Measurements from ENCODE around the gene EPHA1.
"Not testable (repeated sequence)": the region's sequence is repeated elsewhere in the genome, so short reads cannot be mapped to it uniquely, and the experiment has no call there.

DNA sequence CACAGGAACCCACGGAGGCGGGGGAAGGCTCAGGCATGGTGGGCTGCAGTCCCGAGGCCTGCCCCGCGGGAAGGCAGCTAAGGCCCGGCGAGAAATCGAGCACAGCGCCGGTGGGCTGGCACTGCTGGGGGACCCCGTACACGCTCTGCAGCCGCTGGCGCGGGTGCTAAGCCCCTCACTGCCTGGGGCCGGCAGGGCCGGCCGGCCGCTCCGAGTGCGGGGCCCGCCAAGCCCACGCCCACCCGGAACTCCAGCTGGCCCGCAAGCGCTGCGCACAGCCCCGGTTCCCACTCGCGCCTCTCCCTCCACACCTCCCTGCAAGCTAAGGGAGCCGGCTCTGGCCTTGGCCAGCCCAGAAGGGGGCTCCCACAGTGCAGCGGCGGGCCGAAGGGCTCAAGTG is 15.8 kb upstream of the EPHA1 start:
- TF ChIP-seq, protein P1, sequence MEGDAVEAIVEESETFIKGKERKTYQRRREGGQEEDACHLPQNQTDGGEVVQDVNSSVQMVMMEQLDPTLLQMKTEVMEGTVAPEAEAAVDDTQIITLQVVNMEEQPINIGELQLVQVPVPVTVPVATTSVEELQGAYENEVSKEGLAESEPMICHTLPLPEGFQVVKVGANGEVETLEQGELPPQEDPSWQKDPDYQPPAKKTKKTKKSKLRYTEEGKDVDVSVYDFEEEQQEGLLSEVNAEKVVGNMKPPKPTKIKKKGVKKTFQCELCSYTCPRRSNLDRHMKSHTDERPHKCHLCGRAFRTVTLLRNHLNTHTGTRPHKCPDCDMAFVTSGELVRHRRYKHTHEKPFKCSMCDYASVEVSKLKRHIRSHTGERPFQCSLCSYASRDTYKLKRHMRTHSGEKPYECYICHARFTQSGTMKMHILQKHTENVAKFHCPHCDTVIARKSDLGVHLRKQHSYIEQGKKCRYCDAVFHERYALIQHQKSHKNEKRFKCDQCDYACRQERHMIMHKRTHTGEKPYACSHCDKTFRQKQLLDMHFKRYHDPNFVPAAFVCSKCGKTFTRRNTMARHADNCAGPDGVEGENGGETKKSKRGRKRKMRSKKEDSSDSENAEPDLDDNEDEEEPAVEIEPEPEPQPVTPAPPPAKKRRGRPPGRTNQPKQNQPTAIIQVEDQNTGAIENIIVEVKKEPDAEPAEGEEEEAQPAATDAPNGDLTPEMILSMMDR (IDR thresholded peaks at IDR 0.05 in 8 of 11, conservative IDR thresholded peaks at IDR 0.05 in 3 of 11): not testable (repeated sequence)
- TF ChIP-seq POLR2A, POLR2AphosphoS5 (IDR thresholded peaks at IDR 0.05): not testable (repeated sequence)
